ENCODE data around the gene CD3D.

- TF ChIP-seq CTCF (IDR thresholded peaks at IDR 0.05): peak in 3 of 4 experiments; percentile 42 to 70 (median 68)
- TF ChIP-seq POLR2AphosphoS5 (IDR thresholded peaks at IDR 0.05): peak; percentile 34
Measured at GRCh38 chr11:118290923-118291322, 51.6 kb downstream of the CD3D start.
